ACC112 (cell line): ENCODE data around the gene RAPGEF1.
"Not testable (repeated sequence)": the region's sequence is repeated elsewhere in the genome, so short reads cannot be mapped to it uniquely, and the experiment has no call there.

ENCODE experiments used
- H2AFZ ChIP-seq: fragments of 200-600 bp; sonication (generic); one replicate; pipeline ENCODE4 v1.6.0; 2017; ENCODE audit warnings: antibody characterized with exemption, low read length; ENCODE audit not compliant: unreplicated experiment
- H3K27ac ChIP-seq: fragments of 200-600 bp; sonication (generic); 2 replicates; pipeline ENCODE4 v1.5.1; 2014; ENCODE audit warnings: low read depth, mild to moderate bottlenecking, antibody characterized with exemption, low read length, moderate library complexity
- H3K27me3 ChIP-seq: fragments of 200-600 bp; sonication (generic); 2 replicates; pipeline ENCODE4 v1.6.1; 2014; ENCODE audit warnings: mild to moderate bottlenecking, antibody characterized with exemption, low read length, moderate library complexity, mixed read lengths; ENCODE audit not compliant: insufficient read depth
- H3K36me3 ChIP-seq: fragments of 200-600 bp; sonication (generic); 2 replicates; pipeline ENCODE4 v1.6.1; 2016; ENCODE audit warnings: mild to moderate bottlenecking, antibody characterized with exemption, low read length, moderate library complexity, mixed read lengths; ENCODE audit not compliant: insufficient read depth
- H3K4me1 ChIP-seq: fragments of 200-600 bp; sonication (generic); one replicate; pipeline ENCODE4 v1.6.1; 2016; ENCODE audit warnings: low read length, mixed read lengths; ENCODE audit not compliant: insufficient read depth, unreplicated experiment, control insufficient read depth
- H3K4me3 ChIP-seq: fragments of 200-600 bp; sonication (generic); 2 replicates; pipeline ENCODE4 v1.5.1; 2014; ENCODE audit warnings: mild to moderate bottlenecking, low read depth, low read length
- H3K79me2 ChIP-seq: fragments of 200-600 bp; sonication (generic); one replicate; pipeline ENCODE4 v1.6.0; 2016; ENCODE audit warnings: low read length; ENCODE audit not compliant: control insufficient read depth, unreplicated experiment, insufficient read depth

Gene RAPGEF1

DNA sequence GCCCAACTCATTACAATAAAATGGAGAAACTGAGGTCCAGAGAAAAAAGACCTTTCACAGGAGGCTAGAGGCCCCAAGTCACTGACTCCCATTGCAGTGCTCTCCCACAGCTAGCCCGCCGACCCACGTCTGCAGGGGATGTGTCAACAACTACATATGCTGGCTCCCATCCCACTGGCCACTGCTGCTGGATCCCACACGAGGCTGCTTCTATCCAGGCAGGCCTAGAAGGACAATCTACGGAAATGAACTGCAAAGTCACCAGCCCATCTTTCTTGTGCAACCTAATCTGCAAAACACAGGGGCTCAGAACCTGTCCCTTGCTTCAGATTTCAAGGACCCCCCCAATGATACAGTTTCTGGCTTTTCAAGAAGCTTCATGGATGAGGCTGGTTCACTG lies 24.0 kb downstream of the RAPGEF1 start:
- Histone ChIP-seq H3K4me3 (no peak overlapping the region), H3K27ac (no peak overlapping the region), H3K4me1 (peaks cover 13% of the 10 kb centered on the region), H3K36me3 (no peaks in the 10 kb centered on the region), H3K79me2 (peaks cover 35% of the 10 kb centered on the region), H3K27me3 (no peaks in the 10 kb centered on the region), H2AFZ (no peak overlapping the region)

DNA sequence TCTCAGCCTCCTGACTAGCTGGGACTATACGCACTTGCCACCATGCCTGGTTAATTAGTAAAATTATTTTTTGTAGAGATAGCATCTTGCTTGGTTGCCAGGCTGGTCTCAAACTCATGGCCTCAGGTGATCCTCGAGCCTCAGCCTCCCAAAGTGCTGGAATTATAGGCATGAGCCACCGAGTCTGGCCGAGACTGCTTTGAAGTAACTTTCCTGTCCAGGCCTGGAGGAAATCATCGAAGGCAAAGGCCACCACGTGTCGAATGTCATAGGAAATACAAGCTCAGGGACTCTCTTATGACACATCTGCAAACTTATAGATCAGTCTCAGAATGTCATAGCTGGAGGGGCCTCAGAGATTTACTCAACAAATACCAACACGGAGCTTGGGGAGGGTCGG lies 25.1 kb downstream of the RAPGEF1 start:
- Histone ChIP-seq H3K36me3 (no peaks in the 10 kb centered on the region), H3K79me2 (peaks cover 36% of the 10 kb centered on the region), H2AFZ (no peak overlapping the region), H3K4me1 (peaks cover 16% of the 10 kb centered on the region), H3K27ac (peak overlapping the region; percentile 95), H3K4me3 (no peak overlapping the region), H3K27me3 (no peaks in the 10 kb centered on the region)

DNA sequence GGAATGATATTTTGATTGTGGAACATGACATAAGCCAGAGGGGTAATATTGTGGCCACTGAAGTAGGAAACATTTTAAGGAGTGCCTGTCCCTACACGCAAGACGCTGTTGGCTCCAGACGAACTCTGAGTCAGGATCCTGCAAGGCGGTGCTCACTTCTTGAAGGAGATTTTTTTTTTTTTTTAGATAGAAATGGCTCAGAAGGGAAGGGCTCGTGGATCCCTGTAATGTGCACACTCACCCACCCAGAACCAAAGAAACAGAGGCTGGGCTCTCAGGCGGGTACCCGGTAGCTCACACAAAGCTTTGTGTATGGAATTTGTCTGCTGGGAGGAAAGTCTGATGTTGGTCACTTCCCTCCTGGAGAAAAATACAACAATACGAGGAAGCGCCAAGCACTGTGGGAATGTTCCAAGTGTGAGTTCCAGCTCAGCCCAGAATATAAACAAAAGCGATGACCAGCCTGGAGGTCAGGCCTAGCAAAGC lies 25.7 kb downstream of the RAPGEF1 start:
- H3K36me3 ChIP-seq: no peaks in the 10 kb centered on the region
- H2AFZ ChIP-seq: peak overlapping the region; percentile 78
- H3K79me2 ChIP-seq: peaks cover 42% of the 10 kb centered on the region
- peak overlapping the region; percentile 52 for H3K4me3 ChIP-seq
- peak overlapping the region; percentile 95 for H3K27ac ChIP-seq
- H3K27me3 ChIP-seq: no peaks in the 10 kb centered on the region
- peaks cover 22% of the 10 kb centered on the region for H3K4me1 ChIP-seq

DNA sequence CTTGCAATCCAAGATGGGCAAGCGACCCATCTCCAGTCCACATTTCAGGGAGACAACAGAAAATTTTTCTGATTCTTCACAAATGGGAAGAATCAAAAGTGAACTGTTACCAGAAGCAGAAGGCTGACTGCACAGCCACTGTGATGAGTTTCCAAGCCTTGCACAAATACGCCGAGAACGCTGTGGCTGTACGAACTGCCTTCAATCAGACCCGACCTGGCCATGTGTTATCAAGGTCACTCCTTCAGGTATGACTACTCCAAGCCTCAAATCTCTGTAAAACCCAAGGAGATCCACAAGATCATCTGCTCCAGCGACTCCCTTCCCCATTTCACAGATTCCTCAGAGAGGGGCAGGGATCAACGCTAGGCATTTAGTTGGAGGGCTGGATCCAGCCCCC lies 26.9 kb downstream of the RAPGEF1 start:
- Histone ChIP-seq H3K27me3 (no peaks in the 10 kb centered on the region), H3K27ac (peak overlapping the region; percentile 95), H3K79me2 (peaks cover 42% of the 10 kb centered on the region), H2AFZ (no peak overlapping the region), H3K36me3 (no peaks in the 10 kb centered on the region), H3K4me3 (no peak overlapping the region), H3K4me1 (peaks cover 31% of the 10 kb centered on the region)

DNA sequence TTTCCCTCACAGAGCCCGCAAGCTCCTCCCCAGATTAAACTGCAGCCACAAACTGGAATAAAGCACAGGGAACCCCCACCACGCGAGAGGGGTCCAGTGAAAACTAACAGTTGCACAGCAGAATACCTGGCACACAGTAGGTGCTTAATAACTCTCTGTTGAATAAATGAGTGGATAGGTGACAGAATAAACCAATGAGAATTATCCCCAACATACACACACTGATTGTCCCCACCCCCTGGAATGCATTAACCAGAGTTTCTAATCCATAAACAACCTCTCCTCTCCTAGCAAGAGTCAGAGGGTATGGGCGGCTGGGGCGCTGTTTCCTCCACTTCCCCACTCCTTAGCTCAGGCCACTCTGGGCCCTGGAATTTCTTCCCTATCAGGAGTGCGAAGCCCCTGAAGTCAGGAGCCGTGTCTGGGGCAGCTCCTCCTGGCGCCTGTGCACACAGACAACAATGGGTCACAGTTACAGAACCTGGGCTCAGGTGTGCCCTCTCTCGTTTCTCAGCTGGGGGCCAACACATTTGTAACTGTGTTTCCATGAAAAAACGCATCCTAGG lies 27.6 kb downstream of the RAPGEF1 start:
- Histone ChIP-seq H3K4me1 (peaks cover 39% of the 10 kb centered on the region), H3K27me3 (no peaks in the 10 kb centered on the region), H3K27ac (no peak overlapping the region), H3K4me3 (no peak overlapping the region), H3K79me2 (peaks cover 40% of the 10 kb centered on the region), H3K36me3 (no peaks in the 10 kb centered on the region), H2AFZ (no peak overlapping the region)

DNA sequence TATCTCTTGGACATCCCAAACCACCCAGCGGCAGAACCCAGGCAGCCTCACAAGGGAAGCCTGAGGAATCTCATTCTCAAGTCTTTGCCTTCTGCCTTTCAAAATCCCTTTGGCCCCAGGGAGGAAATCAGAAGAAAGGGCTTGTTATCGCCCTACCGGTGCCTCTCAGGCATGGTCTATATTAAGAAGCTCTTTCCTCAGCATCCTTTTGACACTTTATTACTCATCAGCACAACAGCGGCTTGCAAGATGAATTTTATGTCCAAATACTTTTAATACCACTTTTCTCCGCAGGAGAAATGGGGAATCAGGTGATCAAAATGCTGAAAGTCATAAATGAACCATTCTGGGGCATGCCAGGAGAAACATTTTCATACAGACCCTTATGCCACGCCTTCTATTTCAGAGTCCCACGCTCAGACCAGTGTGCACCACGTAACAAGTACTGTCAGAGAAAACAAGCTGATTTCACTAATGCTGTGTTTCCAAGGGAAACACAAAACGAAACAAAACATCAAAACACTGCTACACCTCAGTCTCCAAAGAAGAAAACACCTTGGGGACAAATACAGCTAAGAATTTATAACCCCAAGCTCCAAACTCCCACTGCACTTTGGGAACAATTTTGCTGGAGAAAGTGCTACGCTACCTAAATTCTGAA lies 30.0 kb downstream of the RAPGEF1 start:
- Histone ChIP-seq H3K79me2 (peaks cover 57% of the 10 kb centered on the region), H3K27ac (0 out of 2 replicates have a peak overlapping the region, but pooled peaks have one; percentile 3), H2AFZ (no peak overlapping the region), H3K36me3 (no peaks in the 10 kb centered on the region), H3K27me3 (no peaks in the 10 kb centered on the region), H3K4me3 (no peak overlapping the region), H3K4me1 (peaks cover 45% of the 10 kb centered on the region)

DNA sequence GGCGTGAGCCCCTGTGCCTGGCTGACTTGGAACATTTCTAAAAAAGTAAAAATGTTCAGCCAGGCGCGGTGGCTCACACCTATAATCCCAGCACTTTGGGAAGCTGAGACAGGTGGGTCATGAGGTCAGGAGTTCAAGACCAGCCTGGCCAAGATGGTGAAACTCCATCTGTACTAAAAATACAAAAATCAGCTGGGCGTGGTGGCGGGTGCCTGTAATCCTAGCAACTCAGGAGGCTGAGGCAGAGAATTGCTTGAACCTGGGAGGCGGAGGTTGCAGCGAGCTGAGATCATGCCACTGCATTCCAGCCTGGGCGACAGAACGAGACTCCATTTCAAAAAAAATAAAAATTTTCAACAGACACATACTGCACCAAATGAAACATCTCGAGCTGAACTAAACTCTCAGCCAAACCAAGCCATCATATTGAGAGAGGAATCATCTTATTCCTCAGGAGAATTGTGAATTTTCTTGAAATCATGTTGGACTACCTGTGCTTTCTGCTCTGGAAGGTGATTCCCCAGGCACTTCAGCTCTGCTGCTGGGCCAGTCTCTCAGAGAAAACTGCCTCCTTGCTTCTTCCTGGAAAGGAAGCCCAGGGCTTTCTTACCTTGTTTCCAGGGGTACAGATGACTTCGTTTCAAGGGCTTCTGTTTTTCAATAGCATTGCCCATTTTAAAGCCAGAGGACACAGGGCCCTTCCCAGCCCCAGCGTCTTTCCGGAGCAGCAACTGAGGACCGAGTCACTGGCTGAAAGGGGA lies 30.7 kb downstream of the RAPGEF1 start:
- H3K79me2 ChIP-seq: peaks cover 64% of the 10 kb centered on the region
- H3K27me3 ChIP-seq, H3K4me3 ChIP-seq, H2AFZ ChIP-seq, H3K36me3 ChIP-seq: not testable (repeated sequence)
- H3K4me1 ChIP-seq: peaks cover 42% of the 10 kb centered on the region
- peak overlapping the region; percentile 90; the same call in 1 of the 2 replicates for H3K27ac ChIP-seq

DNA sequence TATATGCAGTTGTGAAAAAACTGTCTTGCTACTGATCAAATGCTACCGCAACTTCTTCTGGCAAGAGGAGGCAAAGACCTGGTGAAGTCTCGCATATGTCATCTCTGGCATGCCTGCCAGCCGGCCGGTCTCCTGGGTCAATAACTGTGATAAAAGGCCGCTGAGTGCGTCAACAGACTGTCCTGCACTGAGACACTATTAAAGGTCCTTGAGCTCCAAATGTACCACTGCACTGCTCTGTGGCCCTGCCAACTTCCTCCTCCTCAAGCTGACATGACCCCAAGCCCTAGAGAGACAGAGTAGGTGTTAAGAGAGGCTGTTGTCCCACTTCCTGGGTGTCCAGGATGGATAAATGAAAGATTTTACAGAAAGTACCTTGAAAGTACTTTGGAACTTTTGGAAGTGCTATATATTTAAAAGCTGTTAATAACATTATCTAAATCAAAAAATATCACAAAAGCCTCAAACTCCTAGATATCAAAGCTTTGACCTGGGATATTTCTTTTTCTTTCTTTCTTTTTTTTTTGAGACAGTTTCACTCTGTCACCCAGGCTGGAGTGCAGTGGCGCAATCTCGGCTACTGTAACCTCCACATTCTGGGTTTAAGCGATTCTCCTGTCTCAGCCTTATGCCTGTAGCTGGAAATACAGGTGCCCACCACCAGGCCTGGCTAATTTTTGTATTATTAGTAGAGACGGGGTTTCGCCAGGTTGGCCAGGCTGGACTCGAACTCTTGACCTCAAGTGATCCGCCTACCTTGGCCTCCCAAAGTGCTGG lies 31.5 kb downstream of the RAPGEF1 start:
- H3K36me3 ChIP-seq: no peaks in the 10 kb centered on the region
- H3K27ac ChIP-seq: peak overlapping the region; percentile 90
- H3K4me1 ChIP-seq: peaks cover 39% of the 10 kb centered on the region
- no peaks in the 10 kb centered on the region for H3K27me3 ChIP-seq
- H2AFZ ChIP-seq: no peak overlapping the region
- peaks cover 71% of the 10 kb centered on the region for H3K79me2 ChIP-seq
- H3K4me3 ChIP-seq: peak overlapping the region; percentile 47

DNA sequence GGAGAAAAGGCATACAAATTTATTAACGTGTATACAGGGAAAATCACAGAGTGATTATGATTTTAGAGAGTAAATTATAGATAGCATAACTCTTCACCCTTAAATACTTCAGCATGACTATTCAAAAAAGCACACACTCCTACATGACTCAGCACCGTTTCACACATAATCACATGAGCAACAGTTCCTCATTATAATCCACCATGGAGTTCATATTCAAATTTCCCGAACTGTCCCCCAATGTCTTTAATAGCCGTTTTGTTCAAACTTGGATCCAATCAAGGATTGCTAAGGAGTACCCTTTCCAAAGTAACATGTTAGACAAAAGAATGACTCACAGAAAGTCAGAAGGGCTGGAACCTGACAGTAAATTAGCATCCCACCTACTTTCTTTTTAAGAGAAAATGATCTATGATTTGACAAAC lies 32.1 kb downstream of the RAPGEF1 start:
- Histone ChIP-seq H3K4me1 (peaks cover 37% of the 10 kb centered on the region), H3K79me2 (peaks cover 70% of the 10 kb centered on the region), H2AFZ (no peak overlapping the region), H3K36me3 (no peaks in the 10 kb centered on the region), H3K27me3 (no peaks in the 10 kb centered on the region), H3K4me3 (peak overlapping the region; percentile 47), H3K27ac (peak overlapping the region; percentile 90)

DNA sequence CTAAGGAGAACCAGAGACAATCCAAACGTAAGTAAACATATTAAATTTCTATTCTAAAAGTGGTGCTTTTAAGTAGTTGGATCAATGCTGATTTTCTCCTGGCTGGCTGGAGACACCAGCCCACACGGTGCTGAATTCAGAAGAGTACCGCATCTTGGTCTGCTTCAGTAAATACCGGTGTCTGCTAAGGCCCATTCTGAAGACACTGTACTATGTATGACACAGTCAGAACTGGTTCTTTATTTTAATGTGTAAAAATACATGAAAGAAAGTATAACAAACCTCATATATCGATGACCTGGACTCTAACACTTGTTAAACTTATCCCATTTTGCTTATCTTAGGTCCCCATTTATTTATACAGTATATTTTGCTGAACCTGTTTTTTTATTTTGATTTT lies 32.8 kb downstream of the RAPGEF1 start:
- peaks cover 63% of the 10 kb centered on the region for H3K79me2 ChIP-seq
- peak overlapping the region; percentile 90 for H3K27ac ChIP-seq
- H3K4me1 ChIP-seq: peaks cover 37% of the 10 kb centered on the region
- no peak overlapping the region for H3K4me3 ChIP-seq
- no peak overlapping the region for H2AFZ ChIP-seq
- H3K36me3 ChIP-seq: no peaks in the 10 kb centered on the region
- H3K27me3 ChIP-seq: no peaks in the 10 kb centered on the region
